Measurements from ENCODE around the gene GALNT6.
"Not testable (repeated sequence)": the region's sequence is repeated elsewhere in the genome, so short reads cannot be mapped to it uniquely, and the experiment has no call there.

GALNT6 gene

DNA sequence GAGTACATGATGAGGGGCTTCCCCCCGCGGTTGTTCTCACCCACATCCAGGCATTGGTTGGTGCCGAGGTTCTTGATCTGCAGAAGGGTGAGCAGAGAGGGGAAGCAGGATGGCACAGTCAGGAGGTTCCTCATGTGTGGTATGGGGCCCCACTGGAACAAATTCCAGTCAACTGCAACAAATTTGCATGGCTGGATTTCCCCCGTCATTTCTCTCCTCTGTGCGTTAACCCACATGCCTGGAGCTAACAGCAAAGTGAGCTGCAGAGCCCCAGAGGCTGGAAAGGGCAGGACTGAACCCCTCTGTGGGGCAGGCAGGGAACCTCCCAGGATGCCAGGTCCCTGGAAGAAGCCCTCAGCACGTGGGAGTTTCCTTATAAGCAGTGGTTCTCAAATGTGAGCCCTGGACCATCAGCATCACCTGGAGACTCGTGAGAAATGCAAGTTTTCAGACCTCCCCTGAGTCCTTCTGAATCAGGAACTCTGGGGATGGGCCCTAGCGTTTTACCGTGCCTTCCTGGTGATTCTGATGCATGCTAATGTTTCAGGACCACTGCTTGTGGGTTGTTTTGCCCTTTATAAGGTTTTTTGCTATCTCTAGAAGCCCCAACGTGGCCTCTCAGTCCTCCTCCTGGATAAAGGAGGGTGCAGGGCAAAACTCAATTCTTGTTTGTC is 33.7 kb downstream of the GALNT6 start:
- DNase-seq: no peak

DNA sequence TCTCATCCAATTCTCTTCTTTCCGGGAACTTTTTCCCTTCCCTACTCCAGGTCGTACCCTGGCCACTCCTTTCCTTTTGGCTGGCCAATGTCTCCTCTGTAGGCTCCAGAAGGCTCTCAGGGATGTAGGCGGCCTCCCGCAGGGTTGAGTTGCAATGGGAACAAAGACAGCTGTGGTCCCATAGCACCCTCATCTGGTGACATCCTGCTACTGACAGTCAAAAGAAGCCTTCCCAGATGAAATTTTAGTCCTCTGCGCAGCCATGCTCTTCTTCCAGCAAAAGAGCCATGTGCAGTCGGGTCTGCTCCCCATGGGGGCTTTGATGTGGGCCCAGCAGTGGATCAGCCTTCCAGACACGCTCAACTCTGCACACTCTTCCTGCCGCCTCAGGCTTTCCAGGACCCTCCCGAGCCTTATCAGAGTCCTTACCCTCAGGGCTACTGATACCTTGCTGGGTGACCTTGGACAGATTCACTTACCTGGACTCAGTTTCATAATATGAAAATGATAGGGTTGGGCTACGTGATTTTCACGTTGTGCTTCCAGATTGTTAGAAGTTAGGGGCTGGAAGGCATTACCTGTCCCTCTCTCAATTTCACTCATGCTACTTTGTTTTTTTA is 39.2 kb downstream of the GALNT6 start:
- peak; percentile 14 for DNase-seq

DNA sequence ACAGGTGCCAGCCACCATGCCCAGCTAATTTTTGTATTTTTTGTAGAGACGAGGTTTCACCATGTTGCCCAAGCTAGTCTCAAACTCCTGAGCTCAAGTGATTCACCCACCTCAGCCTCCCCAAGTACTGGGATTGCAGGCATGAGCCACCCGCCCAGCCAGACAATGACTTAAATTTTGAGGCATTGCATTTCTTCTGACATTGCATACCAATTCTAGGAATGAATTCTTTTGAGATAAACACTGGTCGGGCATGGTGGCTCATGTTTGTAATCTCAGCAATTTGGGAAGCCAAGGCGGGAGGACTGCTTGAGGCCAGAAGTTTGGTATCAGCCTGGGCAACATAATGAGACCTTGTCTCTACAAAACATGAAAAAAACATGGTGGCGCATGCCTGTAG is 42.2 kb downstream of the GALNT6 start:
- DNase-seq: no peak

DNA sequence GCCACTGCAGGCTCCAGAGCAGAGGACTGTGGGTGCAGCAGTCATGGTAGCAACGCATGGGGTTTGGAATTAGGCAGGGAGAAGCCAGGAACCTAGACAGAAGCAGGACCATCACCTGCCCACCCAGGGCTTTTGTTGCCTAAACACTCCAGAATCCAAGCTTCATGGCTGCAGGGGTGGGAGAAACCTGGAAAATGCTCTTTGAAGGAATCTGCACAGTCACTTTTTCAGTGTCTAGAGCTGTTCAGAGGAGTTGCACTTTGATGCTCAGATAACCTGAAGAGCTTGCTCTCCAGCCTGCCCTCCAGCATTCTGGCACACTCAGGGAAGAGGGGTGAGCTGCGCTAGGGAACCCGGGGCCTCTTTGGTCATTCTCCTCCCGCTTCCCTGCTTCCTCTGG is 43.1 kb downstream of the GALNT6 start:
- DNase-seq: no peak

DNA sequence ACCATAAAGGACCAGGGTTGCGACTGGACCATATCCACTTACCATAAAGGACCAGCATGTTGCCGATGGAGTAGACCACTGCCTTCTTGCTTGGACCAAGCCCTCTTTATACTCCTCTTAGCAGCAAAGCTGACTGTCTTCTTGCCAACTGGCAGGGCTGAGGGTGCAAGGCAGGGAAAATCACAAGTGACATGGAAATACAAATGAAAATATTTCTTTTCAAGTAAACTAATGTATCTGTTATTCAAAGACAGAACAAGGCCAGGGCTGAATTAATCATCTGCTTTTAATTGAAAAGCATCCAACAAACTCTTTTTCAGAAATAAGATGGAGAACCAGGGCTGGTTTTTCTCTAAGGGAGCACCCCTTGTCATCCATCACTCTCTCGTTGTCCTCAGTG is 44.6 kb downstream of the GALNT6 start, which contains the start of gene CELA1:
Gene CELA1 (minus strand): TSS at position 99 of the 400 bp plus-strand sequence. CDS start 41 bp downstream, at position 58.
- no peak for DNase-seq

DNA sequence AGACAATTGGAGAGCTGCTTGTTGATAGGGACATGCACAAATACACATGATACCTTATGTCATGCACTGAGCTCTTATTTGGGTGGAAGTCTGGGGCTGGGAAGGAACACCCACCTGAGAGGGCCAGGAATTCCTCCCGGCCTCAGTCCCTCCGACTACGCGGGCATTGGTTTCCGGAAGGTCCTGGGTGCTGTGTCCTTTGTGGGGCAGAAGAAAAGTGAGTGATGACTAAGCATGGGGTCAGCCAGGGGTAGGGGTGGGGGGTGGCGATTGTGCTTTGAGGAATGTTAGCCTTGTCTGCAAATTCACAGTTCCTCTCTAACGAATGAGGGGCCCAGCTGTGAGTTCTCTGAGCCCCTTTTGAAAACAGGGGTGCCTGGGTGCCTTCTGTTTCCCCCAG is 45.5 kb downstream of the GALNT6 start:
- no peak for DNase-seq

DNA sequence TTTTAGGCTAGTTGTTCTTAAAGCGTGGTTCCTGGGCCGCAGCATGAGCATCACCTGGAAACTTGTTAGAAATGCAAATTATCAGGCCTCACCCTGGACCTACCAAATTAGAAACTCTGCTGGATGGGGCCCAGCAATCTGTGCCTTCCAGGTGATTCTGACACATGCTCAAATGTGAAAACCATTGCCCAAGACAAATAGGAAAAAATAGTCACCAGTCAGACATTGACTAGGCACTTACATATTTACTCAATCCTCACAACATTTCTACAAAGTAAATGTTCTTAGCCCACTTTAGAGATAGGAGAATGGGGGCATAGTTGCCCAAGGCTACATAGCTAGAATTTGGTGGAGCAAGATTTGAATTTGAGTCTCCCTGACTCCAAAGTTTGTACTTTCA is 48.0 kb downstream of the GALNT6 start:
- no peak for DNase-seq

DNA sequence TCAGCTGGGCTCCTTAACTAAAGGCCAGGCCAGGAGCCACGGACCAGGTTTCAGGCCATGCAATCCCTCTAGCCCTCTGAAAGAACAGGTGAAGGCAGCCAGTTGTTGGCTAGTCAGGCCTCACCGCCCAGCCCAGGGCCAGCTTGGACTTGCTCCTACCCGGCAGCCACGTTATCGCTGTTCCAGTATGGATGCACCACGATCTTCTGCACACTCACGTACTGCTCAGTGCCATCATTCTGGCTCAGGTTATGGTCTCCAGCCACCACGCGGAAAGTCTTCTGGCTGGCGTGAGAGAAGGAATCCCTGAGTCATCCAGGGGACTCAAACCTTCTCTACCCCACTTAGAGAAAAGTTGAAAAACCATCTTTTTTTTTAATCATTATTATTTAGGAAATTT is 48.8 kb downstream of the GALNT6 start:
- DNase-seq: no peak

DNA sequence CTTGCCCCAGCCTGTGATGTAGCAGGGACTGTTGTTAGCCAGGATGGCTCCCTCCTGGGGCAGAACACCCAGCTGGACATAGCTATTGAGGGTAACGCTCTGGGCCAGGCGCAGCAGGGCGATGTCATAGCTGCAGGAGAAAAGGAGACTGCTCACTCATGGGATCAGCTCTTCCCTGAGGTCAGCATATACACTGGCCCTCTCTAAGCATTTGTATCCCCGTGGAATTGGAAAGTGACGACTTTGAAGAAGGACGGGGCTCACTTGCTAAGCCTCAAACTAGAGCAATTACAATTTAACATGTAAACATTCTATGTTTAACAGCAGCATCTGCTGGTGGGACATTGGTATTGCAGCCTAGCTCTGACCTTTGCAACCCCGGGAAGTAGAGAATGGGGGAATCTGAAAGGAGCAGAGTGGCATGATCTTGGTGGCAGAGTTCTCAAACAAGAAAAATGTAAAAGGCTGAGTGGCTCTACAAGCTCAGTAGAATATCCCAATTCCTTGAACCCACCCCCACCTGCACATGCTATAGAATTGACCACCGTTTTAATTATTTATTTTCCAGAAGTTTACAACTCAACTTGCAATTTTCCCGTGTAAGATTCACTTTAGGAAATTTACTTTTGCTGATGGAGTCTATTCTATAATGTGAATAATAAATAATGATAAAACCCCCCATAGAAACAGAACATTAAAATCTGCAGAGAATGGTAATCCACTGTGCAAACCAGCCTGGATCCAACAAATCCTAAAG is 49.8 kb downstream of the GALNT6 start:
- peak; percentile 46 for DNase-seq

DNA sequence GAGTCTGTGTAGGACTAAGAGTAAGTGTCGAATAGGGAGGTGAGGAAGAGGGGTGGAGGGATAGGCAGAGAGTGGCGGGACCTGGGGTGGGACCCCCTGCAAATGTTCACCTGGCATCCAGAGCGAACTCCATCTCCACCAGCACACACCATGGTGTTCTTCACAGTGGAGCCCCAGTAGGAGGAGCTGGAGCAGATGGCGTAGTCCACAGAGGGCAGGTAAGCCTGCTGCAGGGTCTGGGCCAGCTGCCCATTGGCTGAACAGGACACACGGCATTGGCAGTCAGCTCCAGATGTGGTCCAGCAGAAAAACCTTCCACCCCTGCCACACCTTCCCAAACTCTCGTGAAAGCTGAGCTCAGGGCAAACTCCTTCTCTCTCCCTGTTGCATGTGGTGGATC is 51.5 kb downstream of the GALNT6 start:
- no peak for DNase-seq

DNA sequence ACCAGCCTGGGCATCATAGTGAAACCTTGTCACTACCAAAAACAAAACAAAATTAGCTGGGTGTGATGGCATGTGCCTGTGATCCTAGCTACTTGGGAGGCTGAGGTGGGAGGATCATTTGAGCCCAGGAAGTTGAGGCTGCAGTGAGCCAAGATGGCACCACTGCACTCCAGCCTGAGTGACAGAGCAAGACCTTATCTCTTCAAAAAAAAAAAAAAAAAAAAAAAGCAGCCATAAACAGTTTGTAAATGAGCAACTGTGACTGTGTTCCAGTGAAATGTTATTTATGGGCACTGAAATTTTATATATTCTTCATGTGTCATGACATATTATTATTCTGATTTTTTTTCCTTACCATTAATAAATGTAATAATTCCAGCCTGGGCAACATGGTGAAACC is 53.9 kb downstream of the GALNT6 start:
- not testable (repeated sequence) for DNase-seq

DNA sequence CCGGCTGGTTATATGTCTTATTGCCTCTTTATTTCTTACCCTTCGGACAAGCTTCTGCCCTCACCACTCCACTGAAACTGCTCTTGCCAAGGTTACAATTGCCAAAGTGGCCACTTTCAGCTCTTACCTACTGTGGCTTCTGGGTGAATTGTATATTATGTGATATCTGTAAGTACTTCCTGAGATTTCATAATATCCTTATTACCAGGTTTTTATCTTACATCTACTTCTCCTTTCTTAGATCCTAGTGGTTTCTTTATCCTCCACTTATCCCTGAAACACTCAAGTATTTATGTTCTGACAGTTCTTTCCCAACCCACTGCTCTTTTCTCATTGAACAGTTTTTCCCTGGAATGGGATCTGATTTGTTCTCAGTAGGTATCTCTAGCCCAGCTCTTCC is 55.3 kb downstream of the GALNT6 start:
- no peak for DNase-seq

DNA sequence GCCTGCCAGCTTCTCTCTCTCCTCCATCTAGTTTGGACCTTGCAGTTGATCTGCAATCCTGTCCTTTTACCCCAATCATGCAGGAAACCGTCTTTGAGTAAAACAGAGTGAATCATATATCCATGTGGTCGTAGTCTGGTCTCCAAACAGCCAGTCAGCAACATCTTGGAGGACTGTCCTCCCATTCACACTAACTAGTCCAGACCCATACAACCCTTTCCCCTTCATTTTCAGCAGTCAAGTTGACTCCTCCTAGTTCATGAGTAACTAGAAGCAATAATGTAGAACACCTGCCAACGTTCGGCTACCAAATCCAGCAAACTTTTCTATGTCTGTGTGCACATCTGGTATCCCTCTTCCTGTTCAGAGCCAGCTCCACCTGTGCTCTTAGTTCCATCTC is 56.4 kb downstream of the GALNT6 start:
- DNase-seq: no peak

DNA sequence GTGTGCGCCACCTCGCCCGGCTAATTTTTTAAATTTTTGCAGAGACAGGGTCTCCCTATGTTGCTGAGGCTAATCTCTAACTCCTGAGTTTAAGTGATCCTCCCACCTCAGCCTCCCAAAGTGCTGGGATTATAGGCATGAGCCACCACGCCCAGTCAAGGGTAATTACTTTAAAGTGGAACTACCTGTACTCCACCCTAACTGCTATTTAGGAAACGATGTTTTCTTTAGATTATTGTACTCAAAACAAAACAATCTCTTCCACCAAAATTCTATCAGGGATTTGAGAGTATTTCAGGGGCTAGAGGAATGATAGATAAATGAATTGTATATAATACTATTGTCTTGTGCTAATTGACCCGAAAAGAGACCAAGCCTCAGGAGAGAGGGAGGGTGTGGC is 57.7 kb downstream of the GALNT6 start:
- DNase-seq: no peak

DNA sequence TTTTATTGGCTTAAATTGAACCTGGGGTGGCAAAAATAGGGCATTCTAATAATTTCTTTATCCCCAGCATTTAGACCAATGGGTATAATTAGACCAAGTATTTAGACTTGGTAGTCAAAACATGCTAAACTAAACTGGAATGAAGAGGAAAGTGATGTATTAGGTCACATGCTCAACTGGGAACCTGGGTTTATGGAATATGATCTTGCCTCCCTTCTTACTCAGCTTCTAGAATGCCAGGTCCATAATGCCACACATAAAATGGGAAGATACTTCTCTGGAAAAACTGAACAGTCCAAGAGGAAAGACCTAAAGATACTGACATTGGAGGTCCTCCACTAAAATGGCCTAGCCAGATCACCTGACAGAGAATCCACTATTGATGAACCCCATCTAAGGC is 61.0 kb downstream of the GALNT6 start:
- no peak for DNase-seq

DNA sequence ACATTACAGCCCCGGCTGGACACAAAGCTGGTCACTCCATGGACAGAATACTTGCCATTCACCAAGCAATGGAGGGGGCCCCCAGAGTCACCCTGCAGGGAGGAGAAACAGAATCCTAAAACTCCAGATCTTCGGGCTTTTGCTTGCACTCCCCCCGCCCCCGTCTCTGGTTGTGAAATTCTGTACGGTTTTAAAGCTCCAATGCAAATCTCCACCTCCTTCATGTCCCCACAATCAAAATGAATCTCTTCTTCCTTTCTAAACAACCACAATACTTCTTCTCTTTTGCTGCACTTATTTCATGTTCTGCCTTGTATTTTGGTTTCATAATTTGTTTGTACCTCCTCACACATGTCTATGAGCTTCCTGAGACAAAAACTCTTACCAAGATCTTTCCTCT is 61.5 kb downstream of the GALNT6 start:
- no peak for DNase-seq

DNA sequence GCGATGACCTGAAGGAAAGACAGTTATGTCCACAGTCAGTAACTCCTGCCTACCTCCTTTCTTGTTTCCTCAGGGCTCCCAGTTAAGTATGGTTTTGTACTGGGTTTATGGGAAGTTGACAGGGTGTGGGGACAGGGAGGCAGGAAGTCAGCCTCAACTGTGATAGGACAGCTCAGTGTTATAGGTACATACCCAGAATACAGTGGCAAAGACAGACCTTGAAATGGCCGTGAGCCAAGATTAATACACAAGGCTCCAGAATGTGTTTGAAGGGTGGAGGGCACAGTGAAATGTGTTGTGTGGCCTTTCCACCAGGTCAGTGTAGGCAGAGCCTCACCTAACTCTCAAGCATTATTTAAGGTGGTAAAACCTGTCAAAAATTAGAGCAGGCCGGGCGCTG is 62.6 kb downstream of the GALNT6 start:
- DNase-seq: no peak

DNA sequence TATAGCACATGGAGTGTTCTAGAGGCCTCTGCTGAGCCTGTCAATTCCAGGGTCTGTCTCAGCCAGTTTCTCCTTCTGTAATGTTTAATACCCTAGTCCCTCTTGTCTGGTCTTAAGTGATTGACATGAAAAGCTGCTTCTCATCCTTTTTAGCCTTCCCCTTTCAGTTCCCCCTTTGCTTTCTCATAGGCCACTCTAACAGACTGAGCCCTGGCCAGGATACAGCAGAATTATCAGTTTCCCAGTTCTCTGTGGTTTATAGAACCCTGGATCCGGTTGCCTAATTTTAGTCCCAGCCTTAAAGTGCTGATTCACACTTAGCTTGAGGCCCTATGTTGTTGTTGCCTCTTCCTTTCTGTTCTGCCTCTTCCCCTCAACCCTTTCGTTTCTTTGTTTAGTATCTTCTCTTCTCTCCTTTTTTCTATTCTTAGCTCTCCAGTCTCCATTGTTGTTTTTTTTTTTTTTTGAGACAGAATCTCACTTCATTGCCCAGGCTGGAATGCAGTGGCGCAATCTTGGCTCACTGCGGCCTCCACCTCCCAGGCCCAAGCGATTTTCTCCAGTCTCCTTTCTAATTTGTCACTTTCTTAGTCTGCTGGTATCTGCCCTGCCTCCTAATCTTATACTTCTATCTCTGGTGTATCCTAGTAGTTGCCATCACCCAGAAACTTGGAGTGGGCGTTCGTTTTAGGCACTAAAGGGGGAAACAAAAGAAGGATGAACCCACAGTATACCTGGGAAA is 64.3 kb downstream of the GALNT6 start:
- DNase-seq: no peak

DNA sequence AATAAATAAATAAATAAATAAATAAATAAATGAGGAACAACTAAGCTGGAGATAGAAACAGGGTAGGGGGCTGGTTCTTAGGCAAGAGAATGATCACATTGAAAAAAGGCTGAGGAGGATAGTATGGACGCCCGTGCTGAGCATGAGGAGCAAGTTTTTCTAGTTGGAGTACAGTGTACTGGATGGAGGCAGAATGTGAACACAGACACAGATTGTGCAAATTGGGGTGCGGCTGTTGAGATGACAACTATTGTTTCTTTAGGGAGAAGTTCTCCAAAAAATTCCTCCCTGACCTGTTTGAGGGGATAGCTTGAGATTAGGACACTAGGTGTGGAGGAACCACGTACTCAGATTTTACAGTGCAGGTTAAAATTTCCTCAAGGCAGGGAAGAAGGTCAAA is 66.3 kb downstream of the GALNT6 start:
- no peak for DNase-seq

DNA sequence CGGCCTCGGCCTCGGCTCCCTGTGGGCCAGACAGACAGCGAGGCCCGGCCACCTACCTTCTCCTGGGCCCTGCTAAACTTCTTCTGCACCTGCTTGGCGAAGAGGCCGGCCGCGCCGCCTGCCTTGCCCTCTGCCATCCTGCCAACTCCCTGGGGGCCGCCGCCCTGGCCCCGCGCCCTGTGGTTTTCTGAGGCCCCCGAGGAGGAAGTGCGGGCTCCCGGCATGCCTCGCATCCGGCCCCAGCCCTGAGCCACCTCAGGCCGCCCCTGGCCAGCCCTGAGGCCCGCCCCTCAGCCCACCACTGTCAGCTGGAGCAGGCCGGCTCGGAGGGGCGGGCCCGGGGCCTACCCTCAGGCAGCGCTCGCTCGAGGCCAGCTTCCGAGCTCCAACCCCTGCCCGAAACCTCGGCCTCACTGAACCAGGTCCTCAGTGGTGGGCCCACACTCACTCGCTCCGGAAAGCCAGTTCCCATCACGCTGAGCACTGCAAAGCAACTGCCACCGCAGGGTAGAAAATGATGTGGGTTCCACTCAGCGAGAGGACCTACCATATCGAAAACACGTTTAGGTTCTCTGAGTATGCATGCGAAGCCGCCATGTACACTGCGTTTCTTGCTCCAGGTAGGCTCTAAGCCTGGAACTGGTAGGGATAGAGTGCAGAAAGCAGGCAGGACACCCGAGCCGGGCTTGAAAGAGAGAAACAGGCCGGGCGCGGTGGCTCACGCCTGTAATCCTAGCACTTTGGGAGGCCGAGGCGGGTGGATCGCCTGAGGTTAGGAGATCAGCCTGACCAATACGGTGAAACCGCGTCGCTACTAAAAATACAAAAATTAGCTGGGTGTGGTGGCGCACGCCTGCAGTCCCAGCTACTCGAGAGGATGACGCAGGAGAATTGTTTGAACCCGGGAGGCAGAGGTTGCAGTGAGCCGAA is 67.0 kb downstream of the GALNT6 start, which contains the start of gene BIN2:
Gene BIN2 (minus strand): TSS at position 209 of the 930 bp plus-strand sequence. CDS start 72 bp downstream, at position 137.
- DNase-seq: no peak

DNA sequence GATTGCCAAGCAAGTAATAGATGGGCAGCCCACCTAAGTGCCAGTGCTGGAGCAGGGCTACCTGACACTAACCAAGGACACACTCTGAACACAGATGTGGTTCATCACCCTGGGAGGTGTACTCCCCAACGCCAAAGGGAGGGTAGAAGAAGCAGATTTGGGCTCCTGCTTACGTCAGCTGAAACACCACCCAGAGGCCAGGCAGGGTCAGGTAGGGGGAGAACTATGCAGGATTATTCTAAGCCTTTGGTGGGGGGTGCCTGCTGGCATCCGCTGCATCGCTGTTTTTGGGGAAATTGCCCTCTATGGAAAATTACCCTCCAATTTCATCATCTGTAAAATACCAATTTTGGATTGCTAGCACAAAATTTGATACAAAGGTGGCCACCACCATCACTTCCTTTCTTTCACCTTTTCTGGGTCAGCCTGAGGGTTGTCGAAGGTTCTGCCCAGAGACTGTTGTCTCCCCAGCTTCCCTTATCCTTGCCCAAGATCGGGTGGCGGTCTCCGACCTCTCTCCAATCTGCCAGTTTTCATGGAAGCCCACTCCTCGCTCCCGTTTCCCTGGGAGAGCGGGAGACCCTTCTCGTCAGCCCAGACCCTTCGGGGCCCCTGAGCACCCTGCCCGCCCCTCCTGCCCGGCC is 67.8 kb downstream of the GALNT6 start:
- no peak for DNase-seq

DNA sequence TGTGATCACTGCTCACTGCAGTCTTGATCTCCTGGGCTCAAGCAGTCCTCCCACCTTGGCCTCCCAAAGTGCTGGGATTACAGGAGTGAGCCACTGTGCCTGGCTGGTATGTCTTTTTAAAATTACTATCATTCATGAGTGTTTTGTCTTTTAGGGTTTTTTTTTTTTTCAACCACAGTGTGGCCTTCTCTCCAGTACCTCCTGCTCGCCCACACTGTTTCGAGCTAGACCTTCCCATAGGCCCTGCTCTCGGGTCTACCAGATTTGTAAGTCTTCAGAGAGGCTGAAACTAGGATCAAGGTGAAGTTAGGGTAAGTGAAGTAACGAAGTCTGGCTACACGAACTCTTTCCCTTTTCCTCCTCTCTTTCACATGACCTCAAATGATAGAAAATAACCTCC is 68.8 kb downstream of the GALNT6 start:
- no peak for DNase-seq

All from NCI-H1105 treated with DMSO at 0.1 percent for 48 hours (cell line).